DND-41 (cell line): ENCODE results near the gene ADK.

ENCODE experiments used
- ATAC-seq: fragments of 200-7000 bp; cut with Tn5 transposase; 3 replicates; pipeline ENCODE4 v1.9.1; 2021; ENCODE audit warnings: low read depth; ENCODE audit not compliant: insufficient read depth
- DNase-seq: peaks from one replicate; pipeline ENCODE4 v3.0.0-alpha.2; 2020
- H2AFZ ChIP-seq: 2 replicates; pipeline ENCODE4 v1.6.0; 2012; ENCODE audit warnings: low read depth, low read length
- H3K27ac ChIP-seq: 2 replicates; pipeline ENCODE4 v1.5.1; 2012; ENCODE audit warnings: low read length, inconsistent platforms
- H3K27me3 ChIP-seq: fragments of 200-600 bp; sonication (generic); 2 replicates; pipeline ENCODE4 v1.6.0; 2012; ENCODE audit warnings: low read length, mild to moderate bottlenecking, inconsistent platforms; ENCODE audit not compliant: insufficient read depth, poor library complexity
- H3K36me3 ChIP-seq: 2 replicates; pipeline ENCODE4 v1.5.1; 2012; ENCODE audit warnings: low read length, inconsistent platforms; ENCODE audit not compliant: insufficient read depth
- H3K4me1 ChIP-seq: 2 replicates; pipeline ENCODE4 v1.5.1; 2012; ENCODE audit warnings: mild to moderate bottlenecking, low read length; ENCODE audit not compliant: insufficient read depth
- H3K4me2 ChIP-seq: 2 replicates; pipeline ENCODE4 v1.6.0; 2012; ENCODE audit warnings: mild to moderate bottlenecking, moderate library complexity, low read length, inconsistent platforms; ENCODE audit not compliant: insufficient read depth
- H3K4me3 ChIP-seq, 2 experiments: fragments of 200-600 bp in 1 of 2; shearing (Covaris generic) in 1 of 2; 2 replicates each; pipeline ENCODE4 v1.5.1; 2012 to 2016; ENCODE audit warnings: inconsistent platforms in 2 of 2, low read length in 2 of 2, mild to moderate bottlenecking in 2 of 2, low read depth in 1 of 2, moderate library complexity in 1 of 2
- H3K79me2 ChIP-seq: 2 replicates; pipeline ENCODE4 v1.6.0; 2012; ENCODE audit warnings: low read length, inconsistent platforms; ENCODE audit not compliant: insufficient read depth
- H3K9ac ChIP-seq: 2 replicates; pipeline ENCODE4 v1.6.0; 2012; ENCODE audit warnings: low read depth, mild to moderate bottlenecking, inconsistent platforms, low read length, moderate library complexity
- H3K9me3 ChIP-seq: 2 replicates; pipeline ENCODE4 v1.5.1; 2012; ENCODE audit warnings: low read length, moderate library complexity, mild to moderate bottlenecking, inconsistent platforms; ENCODE audit not compliant: insufficient read depth, severe bottlenecking
- H4K20me1 ChIP-seq: 2 replicates; pipeline ENCODE4 v1.6.0; 2012; ENCODE audit warnings: low read length; ENCODE audit not compliant: insufficient read depth
- EZH2 ChIP-seq: IDR thresholded peaks from 3 replicates; pipeline ENCODE4 v1.6.1; 2012; ENCODE audit warnings: borderline replicate concordance, low read depth, mild to moderate bottlenecking, moderate library complexity, low read length, inconsistent platforms; ENCODE audit not compliant: severe bottlenecking
- TF ChIP-seq, protein P1 (sequence below): IDR thresholded peaks from 2 replicates; pipeline ENCODE4 v1.5.1; 2012; ENCODE audit warnings: borderline replicate concordance, low read length, moderate library complexity, mild to moderate bottlenecking; ENCODE audit not compliant: poor library complexity, severe bottlenecking; ENCODE audit errors: extremely low read depth

ADK gene

DNA sequence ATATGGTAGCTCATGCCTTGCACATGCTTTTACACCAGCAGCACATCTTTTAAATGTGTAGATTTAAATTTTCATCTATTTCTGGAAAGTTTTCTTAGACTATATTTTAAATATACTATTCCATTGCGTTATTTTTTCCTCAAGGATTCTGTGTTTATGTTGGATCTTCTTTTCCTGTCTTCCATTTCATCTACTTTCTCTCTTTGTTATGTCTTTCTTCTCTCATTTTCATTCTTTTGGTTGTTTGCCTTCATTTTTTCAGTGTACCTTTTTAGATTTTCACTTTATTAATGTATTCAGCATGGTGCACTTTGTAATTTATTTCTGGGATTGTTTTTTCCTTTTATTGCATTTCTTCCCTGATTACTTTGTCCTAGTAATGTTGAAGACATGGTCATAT is 329.8 kb downstream of the ADK start:
- H3K4me1 ChIP-seq, result no peaks in the 10 kb centered on the region
- no peaks in the 10 kb centered on the region for H3K79me2 ChIP-seq
- no peak overlapping the region for H3K27ac ChIP-seq
- no peak for TF ChIP-seq EZH2
- TF ChIP-seq, protein P1, sequence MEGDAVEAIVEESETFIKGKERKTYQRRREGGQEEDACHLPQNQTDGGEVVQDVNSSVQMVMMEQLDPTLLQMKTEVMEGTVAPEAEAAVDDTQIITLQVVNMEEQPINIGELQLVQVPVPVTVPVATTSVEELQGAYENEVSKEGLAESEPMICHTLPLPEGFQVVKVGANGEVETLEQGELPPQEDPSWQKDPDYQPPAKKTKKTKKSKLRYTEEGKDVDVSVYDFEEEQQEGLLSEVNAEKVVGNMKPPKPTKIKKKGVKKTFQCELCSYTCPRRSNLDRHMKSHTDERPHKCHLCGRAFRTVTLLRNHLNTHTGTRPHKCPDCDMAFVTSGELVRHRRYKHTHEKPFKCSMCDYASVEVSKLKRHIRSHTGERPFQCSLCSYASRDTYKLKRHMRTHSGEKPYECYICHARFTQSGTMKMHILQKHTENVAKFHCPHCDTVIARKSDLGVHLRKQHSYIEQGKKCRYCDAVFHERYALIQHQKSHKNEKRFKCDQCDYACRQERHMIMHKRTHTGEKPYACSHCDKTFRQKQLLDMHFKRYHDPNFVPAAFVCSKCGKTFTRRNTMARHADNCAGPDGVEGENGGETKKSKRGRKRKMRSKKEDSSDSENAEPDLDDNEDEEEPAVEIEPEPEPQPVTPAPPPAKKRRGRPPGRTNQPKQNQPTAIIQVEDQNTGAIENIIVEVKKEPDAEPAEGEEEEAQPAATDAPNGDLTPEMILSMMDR, result no peak
- no peak for ATAC-seq
- no peaks in the 10 kb centered on the region for H3K9me3 ChIP-seq
- no peak for DNase-seq
- no peak overlapping the region for H3K9ac ChIP-seq
- H3K36me3 ChIP-seq, result peaks cover 4% of the 10 kb centered on the region; the same call in 1 of the 2 replicates
- H4K20me1 ChIP-seq, result no peaks in the 10 kb centered on the region
- no peak overlapping the region for H3K4me2 ChIP-seq
- H2AFZ ChIP-seq, result no peak overlapping the region
- H3K27me3 ChIP-seq, result no peaks in the 10 kb centered on the region
- H3K4me3 ChIP-seq, result no peak overlapping the region

DNA sequence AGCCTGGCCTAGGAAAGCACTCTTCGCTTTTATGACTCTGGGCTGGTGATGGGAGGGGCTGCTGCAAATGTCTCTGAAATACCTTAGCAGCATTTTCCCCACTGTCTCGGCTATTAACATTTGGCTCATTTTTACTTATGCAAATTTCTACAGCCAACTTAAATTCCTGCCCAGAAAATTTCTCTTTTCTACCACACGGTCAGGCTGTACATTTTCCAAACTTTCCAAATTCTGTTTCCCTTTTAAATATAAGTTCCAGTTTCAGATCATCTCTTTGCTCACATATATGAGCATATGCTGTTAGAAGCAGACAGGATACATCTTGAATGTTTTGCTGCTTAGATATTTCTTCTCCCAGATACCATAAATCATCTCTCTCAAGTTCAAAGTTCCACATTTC is 332.3 kb downstream of the ADK start:
- no peaks in the 10 kb centered on the region for H3K79me2 ChIP-seq
- H4K20me1 ChIP-seq, result no peaks in the 10 kb centered on the region
- no peak overlapping the region for H3K9ac ChIP-seq
- H2AFZ ChIP-seq, result no peak overlapping the region
- H3K4me1 ChIP-seq, result no peaks in the 10 kb centered on the region
- no peak overlapping the region for H3K4me3 ChIP-seq
- H3K36me3 ChIP-seq, result peaks cover 4% of the 10 kb centered on the region; the same call in 1 of the 2 replicates
- no peak for TF ChIP-seq EZH2
- TF ChIP-seq, protein P1, result no peak
- H3K27me3 ChIP-seq, result no peaks in the 10 kb centered on the region
- DNase-seq, result no peak
- no peak overlapping the region for H3K4me2 ChIP-seq
- ATAC-seq, result no peak
- no peaks in the 10 kb centered on the region for H3K9me3 ChIP-seq
- H3K27ac ChIP-seq, result no peak overlapping the region

DNA sequence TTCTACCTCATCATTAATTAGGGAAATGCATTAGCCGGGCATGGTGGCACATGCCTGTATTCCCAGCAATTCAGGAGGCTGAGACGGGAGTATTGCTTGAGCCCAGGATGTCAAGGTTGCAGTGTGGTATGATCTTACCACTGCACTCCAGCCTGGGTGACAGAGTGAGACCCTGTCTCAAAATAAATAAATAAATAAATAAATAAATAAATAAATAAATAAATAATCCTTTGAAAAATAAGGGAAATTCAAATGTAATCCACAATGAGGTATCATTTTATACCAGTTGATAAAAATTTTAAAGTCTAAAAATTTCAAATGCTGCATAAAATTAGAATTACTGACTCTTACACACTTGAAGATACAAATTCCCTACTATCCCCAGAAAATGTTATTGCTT is 334.3 kb downstream of the ADK start:
- Histone ChIP-seq H3K36me3 (peaks cover 4% of the 10 kb centered on the region; the same call in 1 of the 2 replicates), H3K4me3 (no peak overlapping the region), H3K79me2 (no peaks in the 10 kb centered on the region), H3K9me3 (no peaks in the 10 kb centered on the region), H3K4me1 (no peaks in the 10 kb centered on the region), H3K27ac (no peak overlapping the region), H2AFZ (no peak overlapping the region), H3K4me2 (no peak overlapping the region), H3K27me3 (no peaks in the 10 kb centered on the region), H4K20me1 (no peaks in the 10 kb centered on the region), H3K9ac (no peak overlapping the region)
- no peak for ATAC-seq
- TF ChIP-seq, protein P1, result no peak
- TF ChIP-seq EZH2, result no peak
- DNase-seq, result no peak

DNA sequence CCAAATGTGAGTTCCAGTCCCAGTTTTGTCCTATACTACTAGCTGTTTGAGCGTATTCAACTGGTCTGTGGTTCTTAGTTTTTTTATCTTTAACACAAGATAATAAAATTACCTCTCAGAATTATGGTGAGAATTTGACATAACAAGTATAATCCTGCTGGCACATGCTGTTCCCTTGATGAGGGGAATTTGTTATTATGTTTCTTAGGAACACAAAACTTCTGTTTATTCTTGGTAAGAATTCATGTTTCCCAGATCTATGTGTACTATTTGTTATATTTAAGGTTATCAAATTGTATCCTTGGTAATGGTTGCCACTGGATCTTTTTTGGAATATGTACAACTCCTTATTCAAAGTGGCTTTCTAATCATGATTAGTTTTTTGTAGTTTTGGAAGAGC is 335.6 kb downstream of the ADK start:
- Histone ChIP-seq H3K9me3 (no peaks in the 10 kb centered on the region), H3K4me2 (no peak overlapping the region), H3K9ac (no peak overlapping the region), H3K36me3 (peaks cover 4% of the 10 kb centered on the region; the same call in 1 of the 2 replicates), H3K27me3 (no peaks in the 10 kb centered on the region), H3K4me1 (no peaks in the 10 kb centered on the region), H4K20me1 (no peaks in the 10 kb centered on the region), H2AFZ (no peak overlapping the region), H3K27ac (no peak overlapping the region), H3K79me2 (no peaks in the 10 kb centered on the region), H3K4me3 (no peak overlapping the region)
- TF ChIP-seq, protein P1, result no peak
- no peak for TF ChIP-seq EZH2
- DNase-seq, result no peak
- no peak for ATAC-seq
